ENCODE results near the gene LARP4.

- TF ChIP-seq CTCF (conservative IDR thresholded peaks at IDR 0.05; ENCODE audit: low read length) (no peak), EZH2phosphoT487 (IDR thresholded peaks at IDR 0.05; ENCODE audit: borderline replicate concordance, low read depth, low read length) (no peak)
These were observed 37.5 kb upstream of the LARP4 start for GRCh38 chr12:50363141-50363540.
